ENCODE results near the gene LRPAP1.

- TF ChIP-seq POLR2A (IDR thresholded peaks at IDR 0.05; ENCODE audit: low read length) (no peak), GATA1 (IDR thresholded peaks at IDR 0.05; ENCODE audit: low read depth, low read length) (no peak)
These were observed 69.3 kb downstream of the LRPAP1 start, which contains the start of gene DOK7 for GRCh38 chr4:3462790-3463415.
